NCI-H774 (cell line): ENCODE results near the gene PDE9A.
"Not testable (repeated sequence)": the region's sequence is repeated elsewhere in the genome, so short reads cannot be mapped to it uniquely, and the experiment has no call there.

Source experiments
- DNase-seq: peaks from one replicate; lab custom pipeline; 2025; lab: John Stamatoyannopoulos, UW

The PDE9A gene

GRCh38 chr21:42653231-42654061, at the start of gene PDE9A:
TSS of gene PDE9A (plus strand) at chr21:42653621. CDS start at chr21:42653815, 194 bp downstream.
- no peak for DNase-seq

- DNase-seq, result no peak
These were observed 46.3 kb upstream of the PDE9A start for GRCh38 chr21:42607102-42607501.

DNA sequence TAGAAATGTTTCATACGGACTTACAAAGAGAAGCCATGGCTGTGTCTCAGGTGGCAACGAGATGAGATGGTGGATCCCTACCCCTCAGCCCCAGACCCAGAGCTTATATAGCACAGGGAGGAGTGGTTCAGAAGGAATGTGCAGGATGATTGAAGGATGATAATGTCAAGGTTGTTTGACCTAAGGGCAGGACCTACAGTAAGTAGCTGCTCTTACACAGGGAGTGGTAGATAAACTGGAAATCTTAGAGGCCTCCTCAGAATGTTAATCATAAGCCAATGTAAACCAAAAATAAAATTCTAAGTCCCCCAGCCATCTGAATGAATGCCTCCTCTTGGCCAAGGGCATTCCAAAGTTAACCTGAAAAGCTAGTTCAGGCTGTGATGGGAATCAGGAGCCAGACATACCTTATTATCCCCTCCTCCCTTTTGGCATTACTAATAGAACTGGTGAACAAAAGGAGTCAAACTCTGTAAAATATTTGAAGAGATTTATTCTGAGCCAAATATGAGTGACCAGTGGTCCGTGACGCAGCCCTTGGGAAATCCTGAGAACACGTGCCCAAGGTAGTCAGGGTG, 45.8 kb upstream of the PDE9A start:
- DNase-seq, result no peak

- no peak for DNase-seq
These were observed 45.0 kb upstream of the PDE9A start for GRCh38 chr21:42608446-42608845.

GRCh38 chr21:42609811-42610210, 43.6 kb upstream of the PDE9A start:
- DNase-seq, result no peak

DNA sequence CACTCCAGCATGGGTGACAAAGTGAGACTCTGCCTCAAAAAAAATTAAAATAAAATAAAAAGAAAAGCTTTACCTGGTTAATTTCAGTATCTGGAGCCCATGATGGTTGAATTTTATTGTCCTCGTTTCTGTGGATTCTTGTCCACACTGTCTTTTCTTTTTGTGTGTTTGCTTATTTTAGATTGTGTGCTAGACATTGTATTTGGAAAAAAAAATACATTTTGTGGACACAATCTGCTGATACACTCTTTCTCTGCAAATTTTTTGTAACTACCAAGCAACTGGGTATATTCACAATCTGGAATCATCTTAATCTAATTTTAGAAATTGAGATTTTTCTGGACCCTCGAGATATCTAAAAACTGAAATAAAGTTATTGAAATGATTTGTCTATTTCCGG, 41.6 kb upstream of the PDE9A start:
- no peak for DNase-seq

GRCh38 chr21:42612390-42612789, 41.0 kb upstream of the PDE9A start:
- DNase-seq, result no peak

DNA sequence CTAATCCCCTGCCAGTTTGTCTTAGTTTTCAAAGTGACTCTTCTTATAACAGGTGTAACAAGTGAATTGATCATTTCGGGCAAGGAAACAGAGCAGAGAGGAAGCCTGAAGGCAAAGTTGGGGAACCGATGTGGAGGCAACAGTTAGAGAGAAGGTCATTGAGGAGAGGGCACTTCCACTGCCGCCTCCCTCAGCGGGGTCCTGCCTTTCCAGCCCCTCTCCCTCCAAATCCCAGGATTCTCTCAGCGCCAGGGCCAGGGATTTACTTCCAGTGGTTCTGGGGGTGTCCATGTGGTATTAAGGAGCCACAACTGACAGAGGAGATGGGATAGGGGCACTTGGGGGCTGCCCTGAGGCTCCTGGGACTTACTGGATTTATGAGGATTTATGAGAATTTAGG, 39.7 kb upstream of the PDE9A start:
- no peak for DNase-seq

DNA sequence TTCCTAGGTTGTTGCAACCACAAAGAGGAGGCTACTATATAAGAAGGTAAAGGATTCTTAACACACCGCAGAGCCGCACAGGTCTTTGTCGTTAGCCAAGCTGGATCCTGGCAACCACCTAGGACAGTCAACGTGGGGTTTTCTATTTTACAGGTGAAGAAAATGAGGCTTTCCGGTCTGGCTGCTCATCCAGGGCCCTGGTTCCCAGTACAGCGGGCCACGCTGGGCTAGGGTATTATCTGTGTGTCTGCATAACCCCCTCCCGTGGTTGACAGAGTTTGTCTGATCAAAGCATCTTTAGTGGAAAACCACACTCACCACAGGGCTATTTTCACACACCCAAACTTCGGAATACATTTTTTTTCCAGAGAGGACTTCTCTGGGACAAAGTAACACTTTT, 39.0 kb upstream of the PDE9A start:
- no peak for DNase-seq

DNA sequence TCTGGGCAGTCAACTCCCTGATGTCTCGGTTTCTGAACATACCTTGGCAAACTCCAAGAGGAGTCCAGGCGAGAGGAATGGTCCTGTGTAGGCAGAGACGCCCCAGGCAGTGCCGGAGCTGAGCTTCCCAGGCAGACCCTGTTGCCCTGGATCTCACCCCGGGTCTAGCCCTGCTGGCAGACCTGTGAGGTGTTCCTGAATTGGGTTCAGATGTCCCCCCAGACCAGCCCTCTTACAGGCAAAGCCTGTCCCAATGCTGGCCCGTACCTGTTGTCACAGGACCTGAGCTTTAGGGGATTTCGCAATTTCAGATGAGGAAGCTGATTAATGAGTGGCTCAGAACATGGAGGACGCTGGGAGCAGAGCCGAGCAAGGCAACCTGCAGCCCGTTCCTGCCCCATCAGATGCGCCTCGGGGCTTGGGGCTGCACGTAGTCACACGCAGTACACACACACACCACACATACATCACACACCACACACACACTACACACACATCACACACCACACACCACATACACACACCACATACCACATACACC, 38.5 kb upstream of the PDE9A start:
- DNase-seq, result no peak

DNA sequence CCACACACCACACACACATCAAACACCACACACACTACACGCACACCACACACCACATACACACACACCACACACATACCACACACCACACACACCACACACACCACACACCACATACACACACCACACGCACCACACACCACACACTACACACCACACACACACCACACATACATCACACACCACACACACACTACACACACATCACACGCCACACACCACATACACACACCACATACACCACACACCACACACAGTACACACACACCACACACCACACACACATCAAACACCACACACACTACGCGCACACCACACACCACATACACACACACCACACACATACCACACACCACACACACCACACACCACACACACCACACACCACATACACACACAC, 38.0 kb upstream of the PDE9A start:
- DNase-seq, result not testable (repeated sequence)

DNA sequence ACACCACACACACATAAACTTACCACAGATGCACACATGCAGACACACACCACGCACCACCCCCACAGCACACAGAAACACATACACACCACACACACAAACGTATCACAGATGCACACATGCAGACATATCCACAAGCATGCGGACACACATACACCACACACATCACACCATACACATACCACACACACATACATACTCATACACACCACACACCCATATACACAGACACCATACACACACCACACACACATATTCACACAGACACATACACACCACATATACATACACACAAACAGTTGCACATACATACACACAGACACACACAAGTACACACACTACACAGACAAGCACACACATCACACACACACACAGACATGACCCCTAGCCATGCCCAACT, 37.5 kb upstream of the PDE9A start:
- no peak for DNase-seq

DNA sequence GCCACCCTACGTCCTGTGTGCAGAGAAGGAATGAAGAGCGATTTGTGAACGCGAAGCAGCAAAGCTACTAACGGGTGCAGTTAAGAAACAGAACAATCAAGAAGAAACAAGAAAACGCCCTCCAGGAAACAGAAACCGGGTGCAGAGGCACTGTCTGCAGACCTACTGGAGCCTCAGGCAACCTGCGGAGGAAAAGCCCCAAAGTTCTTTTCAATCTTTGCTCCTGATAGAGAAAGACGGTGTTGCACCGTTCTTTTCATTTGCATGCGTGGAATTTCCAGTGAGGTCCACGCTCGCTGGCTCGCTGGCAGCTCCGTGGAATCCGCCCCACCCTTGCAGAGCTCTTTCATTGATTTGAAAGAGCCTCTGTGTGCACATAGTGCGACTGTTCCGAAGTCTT, 37.0 kb upstream of the PDE9A start:
- DNase-seq, result no peak

- no peak for DNase-seq
These were observed 36.5 kb upstream of the PDE9A start for GRCh38 chr21:42616941-42617340.

GRCh38 chr21:42617486-42617885, 35.9 kb upstream of the PDE9A start:
- no peak for DNase-seq

- no peak for DNase-seq
These were observed 34.7 kb upstream of the PDE9A start for GRCh38 chr21:42618707-42619102.

- no peak for DNase-seq
These were observed 34.3 kb upstream of the PDE9A start for GRCh38 chr21:42619166-42619565.

DNA sequence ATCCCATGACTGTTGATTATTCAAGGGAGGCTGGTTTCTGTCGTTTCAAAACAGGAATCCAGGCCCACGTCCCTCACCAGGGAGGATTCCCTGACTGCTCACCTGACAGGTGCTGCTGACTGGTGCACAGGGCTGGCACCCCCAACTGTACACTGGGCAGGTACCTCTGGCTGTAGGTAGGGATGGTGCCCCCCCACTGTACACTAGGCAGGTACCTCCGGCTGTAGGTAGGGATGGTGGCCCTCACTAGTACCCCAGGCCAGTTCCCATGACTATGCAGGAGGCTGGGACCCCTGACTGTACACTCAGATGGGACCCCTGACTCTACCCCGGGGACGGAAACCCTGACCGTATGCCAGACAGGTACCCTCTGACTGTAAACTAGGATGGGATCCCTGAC, 33.6 kb upstream of the PDE9A start:
- no peak for DNase-seq

DNA sequence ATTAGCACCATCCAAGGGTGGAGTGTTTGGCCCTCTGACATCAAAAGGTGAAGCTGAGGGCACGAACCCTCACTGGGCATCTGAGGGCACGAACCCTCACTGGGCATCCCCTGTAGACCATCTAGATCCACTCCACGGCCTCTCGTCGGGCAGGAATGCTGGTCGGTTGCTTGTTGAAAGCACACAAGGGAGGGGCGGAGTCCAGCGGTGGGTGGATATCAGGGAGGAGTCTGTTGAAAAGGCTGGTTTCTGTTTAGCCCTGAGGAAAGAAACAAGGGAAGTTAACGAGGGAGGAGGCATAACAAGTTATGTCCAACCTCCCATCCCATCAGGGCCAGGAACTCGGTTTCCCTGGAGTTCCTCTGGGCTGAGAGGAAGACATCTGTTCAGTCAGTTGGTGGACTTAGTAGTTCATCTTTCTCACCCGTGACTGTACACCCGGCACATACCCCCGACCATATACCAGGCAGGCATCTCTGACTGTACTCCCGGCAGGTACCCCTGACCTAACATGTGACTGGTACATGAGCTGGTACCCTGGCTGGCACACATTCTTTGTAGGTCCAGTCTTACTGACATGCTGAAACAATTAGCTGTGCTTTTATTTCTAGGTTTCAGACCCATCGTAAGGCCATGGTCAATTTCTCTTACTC, 32.1 kb upstream of the PDE9A start:
- DNase-seq, result no peak

DNA sequence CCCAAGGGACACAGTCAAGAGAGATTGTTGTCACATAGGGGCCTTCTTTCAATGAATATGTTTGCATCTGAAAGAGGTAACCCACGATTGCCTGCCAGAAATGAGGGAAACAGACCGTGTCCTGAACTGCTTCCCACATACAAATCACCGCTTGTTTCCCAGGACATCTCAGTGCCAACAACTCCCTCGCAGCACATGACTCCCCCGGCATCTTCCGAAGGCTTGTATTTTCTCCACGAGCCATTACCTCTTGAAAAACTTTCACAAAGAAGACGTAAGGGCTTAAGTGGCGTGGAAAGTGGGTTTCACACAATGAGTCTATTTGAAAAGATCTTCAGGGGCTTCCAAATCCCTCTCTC, 31.6 kb upstream of the PDE9A start:
- DNase-seq, result no peak

- no peak for DNase-seq
These were observed 31.1 kb upstream of the PDE9A start for GRCh38 chr21:42622284-42622683.

DNA sequence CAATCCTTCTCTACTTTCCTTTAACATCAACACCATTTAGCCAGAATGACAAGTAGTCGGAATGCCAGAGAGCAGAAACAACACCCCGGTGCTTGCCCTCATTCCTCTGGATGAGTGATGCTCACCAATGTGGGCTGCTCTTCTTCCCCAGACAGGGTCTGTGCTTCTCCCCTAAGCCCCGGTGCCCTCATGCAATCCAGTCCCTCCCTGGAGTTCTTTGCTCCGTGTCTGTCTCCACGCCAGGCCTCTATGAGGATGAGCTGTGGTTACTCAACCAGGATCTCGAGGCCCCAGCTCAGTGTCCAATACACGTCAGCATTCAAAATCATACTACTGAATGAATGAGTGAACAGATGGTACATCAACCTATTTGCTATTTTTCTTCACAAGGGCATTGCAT, 29.7 kb upstream of the PDE9A start:
- no peak for DNase-seq

DNA sequence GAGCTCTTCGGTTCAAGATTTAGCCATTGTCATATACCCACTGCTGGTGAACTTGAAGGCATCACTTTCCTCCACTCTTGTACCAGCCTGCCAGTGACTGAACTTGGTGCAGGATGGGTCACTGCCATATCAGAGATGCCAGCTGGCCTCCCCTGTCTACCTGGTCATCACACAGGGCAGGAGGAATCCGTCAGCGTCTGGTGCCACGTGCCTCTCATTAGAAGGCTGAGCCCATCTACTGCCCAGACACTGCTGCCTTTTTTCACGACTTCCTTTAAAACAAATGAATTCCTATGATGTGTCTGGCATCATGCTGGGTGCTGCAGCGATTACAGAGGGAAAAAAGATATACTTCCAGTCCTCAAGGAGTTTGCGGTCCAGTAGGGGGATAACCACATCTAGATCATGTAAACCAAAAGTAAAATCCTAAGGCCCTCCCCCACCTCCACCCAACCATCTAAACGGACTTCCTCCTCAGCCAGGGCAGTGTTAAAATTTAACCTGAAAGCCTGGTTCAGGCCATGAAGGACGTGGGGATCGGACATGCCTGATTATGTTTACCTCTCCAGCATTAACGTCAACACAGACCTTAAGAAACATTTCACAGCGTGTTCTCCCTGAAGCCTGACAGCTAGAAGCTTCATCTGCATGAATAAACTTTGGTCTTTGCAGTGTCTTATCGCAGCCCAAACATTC, 29.2 kb upstream of the PDE9A start:
- DNase-seq, result no peak
